Trophoblast cell (in vitro differentiated cells and primary cell): ENCODE data around the gene NFKBIZ.

Source experiments
- DNase-seq, 2 donors: peaks; one replicate each; pipeline ENCODE4 v3.0.0-alpha.2; 2016
- H2AFZ ChIP-seq: 2 replicates; pipeline ENCODE4 v1.6.1; 2013; ENCODE audit warnings: low read length, moderate library complexity, mild to moderate bottlenecking; ENCODE audit not compliant: insufficient read depth, poor library complexity
- H2AK5ac ChIP-seq: 2 replicates; pipeline ENCODE4 v1.6.1; 2013; ENCODE audit warnings: mild to moderate bottlenecking, low read length
- H2BK120ac ChIP-seq: 2 replicates; pipeline ENCODE4 v1.6.1; 2013; ENCODE audit warnings: low read length, mild to moderate bottlenecking, moderate library complexity; ENCODE audit not compliant: insufficient read depth, poor library complexity
- H2BK12ac ChIP-seq: 2 replicates; pipeline ENCODE4 v1.6.1; 2013; ENCODE audit warnings: mild to moderate bottlenecking, low read length, moderate library complexity
- H2BK5ac ChIP-seq: 2 replicates; pipeline ENCODE4 v1.6.1; 2013; ENCODE audit warnings: low read length, low read depth, moderate library complexity, mild to moderate bottlenecking; ENCODE audit not compliant: poor library complexity
- H3K14ac ChIP-seq: 2 replicates; pipeline ENCODE4 v1.6.1; 2013; ENCODE audit warnings: mild to moderate bottlenecking, low read length
- H3K18ac ChIP-seq: 2 replicates; pipeline ENCODE4 v1.6.1; 2013; ENCODE audit warnings: mild to moderate bottlenecking, low read length
- H3K23ac ChIP-seq: 2 replicates; pipeline ENCODE4 v1.6.1; 2013; ENCODE audit warnings: low read length
- H3K27ac ChIP-seq: 2 replicates; pipeline ENCODE4 v1.5.1; 2013; ENCODE audit warnings: low read depth, mild to moderate bottlenecking, inconsistent platforms, low read length, moderate library complexity
- H3K27me3 ChIP-seq: 2 replicates; pipeline ENCODE4 v1.6.1; 2013; ENCODE audit warnings: inconsistent platforms, mild to moderate bottlenecking, low read length, moderate library complexity; ENCODE audit not compliant: insufficient read depth
- H3K36me3 ChIP-seq, 2 experiments: 1 replicate in 1 of 2; 2 replicates in 1 of 2; pipeline ENCODE4 v1.6.1; 2013; ENCODE audit warnings: low read length in 2 of 2, mild to moderate bottlenecking in 2 of 2, moderate library complexity in 1 of 2; ENCODE audit not compliant: insufficient read depth in 2 of 2, control insufficient read depth in 1 of 2
- H3K4ac ChIP-seq: 2 replicates; pipeline ENCODE4 v1.6.1; 2013; ENCODE audit warnings: low read depth, mild to moderate bottlenecking, low read length, moderate library complexity
- H3K4me1 ChIP-seq, 2 experiments: 1 replicate in 1 of 2; 2 replicates in 1 of 2; pipeline ENCODE4 v1.6.1; 2013; ENCODE audit warnings: low read length in 2 of 2, mild to moderate bottlenecking in 2 of 2, moderate library complexity in 1 of 2; ENCODE audit not compliant: insufficient read depth in 2 of 2, control insufficient read depth in 1 of 2
- H3K4me2 ChIP-seq: 2 replicates; pipeline ENCODE4 v1.6.1; 2013; ENCODE audit warnings: inconsistent platforms, mild to moderate bottlenecking, low read length, moderate library complexity
- H3K4me3 ChIP-seq: 2 replicates; pipeline ENCODE4 v1.5.1; 2013; ENCODE audit warnings: mild to moderate bottlenecking, low read depth, low read length, inconsistent platforms
- H3K79me1 ChIP-seq: one replicate; pipeline ENCODE4 v1.6.1; 2013; ENCODE audit warnings: low read length
- H3K79me2 ChIP-seq: 2 replicates; pipeline ENCODE4 v1.6.1; 2013; ENCODE audit warnings: low read length, mild to moderate bottlenecking; ENCODE audit not compliant: control insufficient read depth, insufficient read depth, poor library complexity
- H3K9ac ChIP-seq: 2 replicates; pipeline ENCODE4 v1.6.1; 2013; ENCODE audit warnings: mild to moderate bottlenecking, low read length
- H3K9me3 ChIP-seq: 2 replicates; pipeline ENCODE4 v1.6.1; 2013; ENCODE audit warnings: low read depth, mild to moderate bottlenecking, control low read depth, inconsistent platforms, low read length; ENCODE audit not compliant: insufficient read depth
- H4K12ac ChIP-seq: 2 replicates; pipeline ENCODE4 v1.6.1; 2013; ENCODE audit warnings: low read depth, mild to moderate bottlenecking, low read length, moderate library complexity
- H4K8ac ChIP-seq: 2 replicates; pipeline ENCODE4 v1.6.1; 2013; ENCODE audit warnings: low read depth, mild to moderate bottlenecking, low read length, moderate library complexity
- H4K91ac ChIP-seq: one replicate; pipeline ENCODE4 v1.6.1; 2013; ENCODE audit warnings: low read depth, mild to moderate bottlenecking, low read length, moderate library complexity
- WGBS: extraction: QIAGEN DNeasy Blood & Tissue Kit; methylation state at CpG from one replicate; pipeline ENCODE4 v1.1.7; 2013; ENCODE audit warnings: missing lambda C conversion rate; ENCODE audit not compliant: insufficient read length, insufficient coverage; ENCODE audit errors: extremely low coverage; 5-methylcytosine and 5-hydroxymethylcytosine counted together

NFKBIZ gene

DNA sequence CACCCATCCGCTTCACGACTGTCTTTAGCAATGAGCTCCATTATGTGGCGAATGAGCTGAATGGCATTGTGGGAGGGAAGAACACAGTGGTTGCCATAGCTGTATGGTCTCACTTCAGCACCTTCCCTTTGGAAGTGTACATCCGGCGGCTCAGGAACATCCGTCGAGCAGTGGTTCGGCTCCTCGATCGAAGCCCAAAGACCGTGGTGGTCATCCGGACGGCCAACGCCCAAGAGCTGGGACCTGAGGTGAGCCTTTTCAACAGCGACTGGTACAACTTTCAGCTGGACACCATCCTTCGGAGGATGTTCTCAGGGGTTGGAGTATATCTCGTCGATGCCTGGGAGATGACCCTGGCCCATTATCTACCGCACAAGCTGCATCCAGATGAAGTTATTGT is 27.8 kb upstream of the NFKBIZ start:
- H3K79me2 ChIP-seq = no peaks in the 10 kb centered on the region
- WGBS = no CpG with 5 or more reads among the region's 19 CpGs
- DNase-seq = no peak
- no peak overlapping the region for H4K12ac ChIP-seq
- no peak overlapping the region for H2BK12ac ChIP-seq
- H3K9me3 ChIP-seq = peaks cover 2% of the 10 kb centered on the region
- no peak overlapping the region for H3K9ac ChIP-seq
- H2AK5ac ChIP-seq = no peak overlapping the region
- no peaks in the 10 kb centered on the region for H3K4me1 ChIP-seq
- H3K23ac ChIP-seq = no peak overlapping the region
- H2BK120ac ChIP-seq = no peak overlapping the region
- H3K4me2 ChIP-seq = no peak overlapping the region
- H3K18ac ChIP-seq = no peak overlapping the region
- no peak overlapping the region for H3K4me3 ChIP-seq
- H3K27me3 ChIP-seq = no peaks in the 10 kb centered on the region
- H4K8ac ChIP-seq = no peak overlapping the region
- H3K79me1 ChIP-seq = no peaks in the 10 kb centered on the region
- H3K4ac ChIP-seq = no peak overlapping the region
- H2AFZ ChIP-seq = no peak overlapping the region
- no peak overlapping the region for H3K27ac ChIP-seq
- peaks cover 0 to 5% of the 10 kb centered on the region in 2 experiments for H3K36me3 ChIP-seq
- H3K14ac ChIP-seq = no peak overlapping the region
- H2BK5ac ChIP-seq = no peak overlapping the region
- no peak overlapping the region for H4K91ac ChIP-seq

DNA sequence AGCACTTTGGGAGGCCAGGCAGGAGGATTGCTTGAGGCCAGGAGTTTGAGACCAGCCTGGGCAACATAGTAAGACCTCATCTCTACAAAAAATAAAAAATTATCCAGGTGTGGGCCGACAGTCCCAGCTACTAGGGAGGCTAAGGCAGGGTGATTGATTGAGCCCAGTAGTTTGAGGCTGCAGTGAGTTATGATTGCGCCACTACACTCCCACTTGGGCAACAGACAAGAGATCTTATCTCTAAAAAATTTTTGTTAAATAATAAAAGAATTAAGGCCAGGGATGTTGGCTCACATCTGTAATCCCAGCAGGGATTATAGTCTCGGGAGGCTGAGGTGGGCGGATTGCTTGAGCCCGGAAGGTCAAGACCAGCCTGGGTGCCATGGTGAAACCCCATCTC is 25.8 kb upstream of the NFKBIZ start:
- H2AK5ac ChIP-seq = no peak overlapping the region
- H3K27ac ChIP-seq = no peak overlapping the region
- H4K8ac ChIP-seq = no peak overlapping the region
- H3K9me3 ChIP-seq = peaks cover 2% of the 10 kb centered on the region
- no peaks in the 10 kb centered on the region for H3K4me1 ChIP-seq
- no peak for DNase-seq
- H3K18ac ChIP-seq = no peak overlapping the region
- H3K14ac ChIP-seq = no peak overlapping the region
- H2BK12ac ChIP-seq = no peak overlapping the region
- whole genome bisulfite sequencing = no CpG with 5 or more reads among the region's 5 CpGs
- peaks cover 0 to 5% of the 10 kb centered on the region in 2 experiments for H3K36me3 ChIP-seq
- no peak overlapping the region for H3K4me2 ChIP-seq
- no peak overlapping the region for H3K23ac ChIP-seq
- H3K4me3 ChIP-seq = no peak overlapping the region
- H4K12ac ChIP-seq = no peak overlapping the region
- no peak overlapping the region for H2BK5ac ChIP-seq
- H3K4ac ChIP-seq = no peak overlapping the region
- H2BK120ac ChIP-seq = no peak overlapping the region
- H4K91ac ChIP-seq = no peak overlapping the region
- no peaks in the 10 kb centered on the region for H3K27me3 ChIP-seq
- no peak overlapping the region for H2AFZ ChIP-seq
- H3K79me2 ChIP-seq = no peaks in the 10 kb centered on the region
- H3K79me1 ChIP-seq = peaks cover 2% of the 10 kb centered on the region
- H3K9ac ChIP-seq = no peak overlapping the region

DNA sequence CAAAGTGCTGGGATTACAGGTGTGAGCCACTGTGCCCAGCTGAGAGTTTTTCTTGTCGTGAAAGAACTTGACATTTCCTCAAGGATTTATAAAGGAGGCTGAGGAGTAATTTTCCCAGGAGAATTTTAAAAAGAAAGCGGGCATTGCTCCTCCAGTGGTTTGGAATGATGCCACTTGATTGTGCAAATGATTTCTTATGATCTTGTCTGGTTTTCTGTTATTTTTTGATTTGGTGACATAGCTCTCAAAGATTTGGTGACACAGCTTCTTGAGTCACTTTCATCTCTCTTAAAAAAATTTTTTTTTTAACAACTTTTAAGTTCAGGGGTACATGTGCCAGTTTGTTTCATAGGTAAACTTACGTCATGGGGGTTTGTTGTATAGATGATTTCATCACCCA is 24.6 kb upstream of the NFKBIZ start:
- Histone ChIP-seq H3K4ac (no peak overlapping the region), H2AFZ (no peak overlapping the region), H3K4me2 (no peak overlapping the region), H3K9ac (no peak overlapping the region), H3K18ac (no peak overlapping the region), H2BK12ac (no peak overlapping the region), H2AK5ac (no peak overlapping the region), H4K8ac (no peak overlapping the region), H3K79me1 (peaks cover 2% of the 10 kb centered on the region), H3K4me1 (peaks cover 0 to 3% of the 10 kb centered on the region in 2 experiments), H2BK5ac (no peak overlapping the region), H3K4me3 (no peak overlapping the region), H2BK120ac (no peak overlapping the region), H3K27ac (no peak overlapping the region), H3K36me3 (peaks cover 0 to 5% of the 10 kb centered on the region in 2 experiments), H4K91ac (no peak overlapping the region), H3K9me3 (peaks cover 2% of the 10 kb centered on the region), H4K12ac (no peak overlapping the region), H3K27me3 (no peaks in the 10 kb centered on the region), H3K79me2 (no peaks in the 10 kb centered on the region), H3K14ac (no peak overlapping the region), H3K23ac (no peak overlapping the region)
- DNase-seq = no peak
- no CpG with 5 or more reads among the region's 3 CpGs for WGBS

- peaks cover 0 to 3% of the 10 kb centered on the region in 2 experiments for H3K4me1 ChIP-seq
- H3K9ac ChIP-seq = no peak overlapping the region
- H3K9me3 ChIP-seq = peaks cover 2% of the 10 kb centered on the region
- H3K4me3 ChIP-seq = no peak overlapping the region
- no peak overlapping the region for H2BK5ac ChIP-seq
- H2AFZ ChIP-seq = no peak overlapping the region
- H2BK120ac ChIP-seq = no peak overlapping the region
- H4K91ac ChIP-seq = no peak overlapping the region
- no peaks in the 10 kb centered on the region for H3K27me3 ChIP-seq
- peaks cover 2% of the 10 kb centered on the region for H3K79me1 ChIP-seq
- no peak overlapping the region for H3K18ac ChIP-seq
- no CpG with 5 or more reads among the region's 2 CpGs for WGBS
- H2BK12ac ChIP-seq = no peak overlapping the region
- H3K27ac ChIP-seq = no peak overlapping the region
- H3K4me2 ChIP-seq = no peak overlapping the region
- H3K23ac ChIP-seq = no peak overlapping the region
- no peak for DNase-seq
- no peak overlapping the region for H4K8ac ChIP-seq
- no peak overlapping the region for H3K14ac ChIP-seq
- H3K36me3 ChIP-seq = peaks cover 0 to 5% of the 10 kb centered on the region in 2 experiments
- no peaks in the 10 kb centered on the region for H3K79me2 ChIP-seq
- H2AK5ac ChIP-seq = no peak overlapping the region
- no peak overlapping the region for H4K12ac ChIP-seq
- H3K4ac ChIP-seq = no peak overlapping the region
Observed at GRCh38 chr3:101825904-101826445, 23.3 kb upstream of the NFKBIZ start.
